ENCODE data around the gene ERBB3.

GRCh38 chr12:56151672-56152131, 71.7 kb downstream of the ERBB3 start:
- peak; percentile 3 to 37 (median 30) for TF ChIP-seq CTCF (IDR thresholded peaks at IDR 0.05)
- no peak for TF ChIP-seq POLR2AphosphoS5 (IDR thresholded peaks at IDR 0.05)
